ENCODE measurements around the gene TXNDC16.

The TXNDC16 gene

GRCh38 chr14:52442602-52443001 lies 109.7 kb downstream of the TXNDC16 start:
- DNase-seq = no peak

- no peak for DNase-seq
These were observed 110.1 kb downstream of the TXNDC16 start for GRCh38 chr14:52442166-52442565.

GRCh38 chr14:52439476-52439875 lies 112.8 kb downstream of the TXNDC16 start:
- DNase-seq = no peak

GRCh38 chr14:52434955-52435354 lies 117.3 kb downstream of the TXNDC16 start:
- DNase-seq = no peak

- no peak for DNase-seq
These were observed 121.8 kb downstream of the TXNDC16 start for GRCh38 chr14:52430474-52430873.

- DNase-seq = no peak
These were observed 122.9 kb downstream of the TXNDC16 start for GRCh38 chr14:52429451-52429850.

- DNase-seq = no peak
These were observed 124.8 kb downstream of the TXNDC16 start for GRCh38 chr14:52427460-52427859.

- DNase-seq = no peak
These were observed 129.5 kb downstream of the TXNDC16 start for GRCh38 chr14:52422650-52423356.

GRCh38 chr14:52417139-52417538 lies 135.2 kb downstream of the TXNDC16 start:
- no peak for DNase-seq

GRCh38 chr14:52413729-52414408 lies 138.4 kb downstream of the TXNDC16 start:
- DNase-seq = no peak

- DNase-seq = no peak
These were observed 139.9 kb downstream of the TXNDC16 start for GRCh38 chr14:52412426-52412825.

- DNase-seq = no peak
These were observed 147.0 kb downstream of the TXNDC16 start for GRCh38 chr14:52405314-52405713.

GRCh38 chr14:52402812-52403526 lies 149.3 kb downstream of the TXNDC16 start:
- no peak for DNase-seq

- DNase-seq = no peak
These were observed 151.5 kb downstream of the TXNDC16 start for GRCh38 chr14:52400846-52401245.

- DNase-seq = no peak
These were observed 152.2 kb downstream of the TXNDC16 start for GRCh38 chr14:52399921-52400595.

- no peak for DNase-seq
These were observed 153.2 kb downstream of the TXNDC16 start for GRCh38 chr14:52399104-52399503.

- no peak for DNase-seq
These were observed 154.5 kb downstream of the TXNDC16 start for GRCh38 chr14:52397844-52398243.

- DNase-seq = no peak
These were observed 156.6 kb downstream of the TXNDC16 start for GRCh38 chr14:52395728-52396127.

- DNase-seq = no peak
These were observed 160.3 kb downstream of the TXNDC16 start for GRCh38 chr14:52391881-52392615.

All from NCI-H2227 treated with DMSO at 0.1 percent for 48 hours (cell line).